Tongue (tissue), 2 donors: Measurements from ENCODE around the gene FBN2. TPM values are rescaled to one million over a fixed set of nuclear protein-coding genes. Genes with fewer than 3 reads are reported as not detected.

ENCODE experiments used
- DNase-seq: peaks from one replicate; pipeline ENCODE4 v3.0.0-alpha.2; 2015
- total RNA-seq: library from RNA; depleted of rRNA; stranded (reverse); fragments of >200 nt; gene quantifications from one replicate; pipeline ENCODE4 v1.2.3, GENCODE V29; 2014

FBN2 gene
- total RNA-seq: 215 TPM

GRCh38 chr5:128538000-128538249 is at the start of gene FBN2:
Gene FBN2 (minus strand): TSS chr5:128538245. CDS start chr5:128537603, 642 bp downstream.
- DNase-seq: peak; percentile 60

- DNase-seq: no peak
These were observed 49.2 kb upstream of the FBN2 start for GRCh38 chr5:128587275-128587674.

- no peak for DNase-seq
These were observed 48.8 kb upstream of the FBN2 start for GRCh38 chr5:128586848-128587247.

GRCh38 chr5:128579639-128580038 is 41.6 kb upstream of the FBN2 start:
- no peak for DNase-seq

- no peak for DNase-seq
These were observed 41.0 kb upstream of the FBN2 start for GRCh38 chr5:128579093-128579492.

GRCh38 chr5:128574041-128574440 is 36.0 kb upstream of the FBN2 start:
- no peak for DNase-seq

- DNase-seq: no peak
These were observed 34.9 kb upstream of the FBN2 start for GRCh38 chr5:128572930-128573319.

- DNase-seq: peak; percentile 51
These were observed 34.2 kb upstream of the FBN2 start for GRCh38 chr5:128572051-128572929.

GRCh38 chr5:128566178-128566577 is 28.1 kb upstream of the FBN2 start:
- DNase-seq: no peak

- no peak for DNase-seq
These were observed 21.6 kb upstream of the FBN2 start for GRCh38 chr5:128559300-128560297.

- no peak for DNase-seq
These were observed 15.7 kb upstream of the FBN2 start for GRCh38 chr5:128553747-128554146.

- no peak for DNase-seq
These were observed 13.4 kb upstream of the FBN2 start for GRCh38 chr5:128551476-128551875.

GRCh38 chr5:128549496-128549895 is 11.5 kb upstream of the FBN2 start:
- DNase-seq: no peak

GRCh38 chr5:128546658-128547281 is 8.7 kb upstream of the FBN2 start:
- DNase-seq: no peak

- no peak for DNase-seq
These were observed 3.3 kb upstream of the FBN2 start for GRCh38 chr5:128541385-128541784.

GRCh38 chr5:128539038-128539429 is 989 bp upstream of the FBN2 start:
- peak; percentile 54 for DNase-seq

GRCh38 chr5:128538250-128539037 is 399 bp upstream of the FBN2 start:
- DNase-seq: peak; percentile 97

GRCh38 chr5:128537221-128537999 is 635 bp downstream of the FBN2 start:
- DNase-seq: peak; percentile 52

GRCh38 chr5:128536254-128537220 is 1.5 kb downstream of the FBN2 start:
- DNase-seq: peak; percentile 70

- DNase-seq: peak; percentile 16
These were observed 2.8 kb downstream of the FBN2 start for GRCh38 chr5:128535251-128535650.
